HG02885 (cell line): ENCODE results near the gene VAV3.
"Not testable (repeated sequence)": the region's sequence is repeated elsewhere in the genome, so short reads cannot be mapped to it uniquely, and the experiment has no call there.

ENCODE experiments used
- ATAC-seq: cut with Tn5 transposase; IDR thresholded peaks from one replicate; pipeline ENCODE4 v1.9.1; 2021; ENCODE audit warnings: mild to moderate bottlenecking; ENCODE audit not compliant: unreplicated experiment, poor library complexity

Gene VAV3

DNA sequence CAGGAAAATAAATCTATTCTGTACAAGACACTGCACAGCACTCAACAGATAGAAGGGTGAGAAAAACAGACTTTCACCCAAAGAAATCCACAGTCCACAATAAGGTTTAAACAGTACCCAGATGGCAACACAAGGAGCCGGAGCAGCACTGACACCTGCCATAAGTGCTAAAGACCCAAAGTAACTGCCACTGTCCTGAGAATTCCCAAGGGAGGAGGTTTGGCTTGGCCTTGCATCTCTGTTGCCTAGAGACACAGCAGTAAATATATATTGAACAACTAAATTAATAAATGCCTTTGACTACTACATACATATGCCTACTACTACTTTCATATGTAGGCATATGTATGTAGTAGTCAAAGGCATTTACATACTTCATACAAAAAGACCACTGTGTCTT, 68.0 kb downstream of the VAV3 start:
- ATAC-seq, result no peak

DNA sequence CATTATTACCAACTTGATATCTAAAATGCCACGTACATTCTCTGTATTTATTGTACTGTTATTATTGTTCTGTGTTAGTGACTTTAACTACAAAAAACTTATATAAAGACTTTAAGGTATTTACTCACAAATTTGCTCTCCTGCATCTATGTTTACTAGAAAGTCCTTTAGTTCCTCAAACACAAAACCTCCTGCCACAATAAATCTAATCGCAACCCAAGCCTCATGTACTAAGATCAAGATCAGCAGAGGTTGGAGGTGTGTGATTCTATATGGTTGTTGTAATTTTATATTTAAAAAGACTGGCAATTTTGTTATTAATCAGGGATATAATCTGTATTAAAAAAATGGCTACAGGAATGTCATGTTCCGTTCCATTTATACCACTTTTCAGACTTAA, 68.6 kb downstream of the VAV3 start:
- ATAC-seq, result no peak

DNA sequence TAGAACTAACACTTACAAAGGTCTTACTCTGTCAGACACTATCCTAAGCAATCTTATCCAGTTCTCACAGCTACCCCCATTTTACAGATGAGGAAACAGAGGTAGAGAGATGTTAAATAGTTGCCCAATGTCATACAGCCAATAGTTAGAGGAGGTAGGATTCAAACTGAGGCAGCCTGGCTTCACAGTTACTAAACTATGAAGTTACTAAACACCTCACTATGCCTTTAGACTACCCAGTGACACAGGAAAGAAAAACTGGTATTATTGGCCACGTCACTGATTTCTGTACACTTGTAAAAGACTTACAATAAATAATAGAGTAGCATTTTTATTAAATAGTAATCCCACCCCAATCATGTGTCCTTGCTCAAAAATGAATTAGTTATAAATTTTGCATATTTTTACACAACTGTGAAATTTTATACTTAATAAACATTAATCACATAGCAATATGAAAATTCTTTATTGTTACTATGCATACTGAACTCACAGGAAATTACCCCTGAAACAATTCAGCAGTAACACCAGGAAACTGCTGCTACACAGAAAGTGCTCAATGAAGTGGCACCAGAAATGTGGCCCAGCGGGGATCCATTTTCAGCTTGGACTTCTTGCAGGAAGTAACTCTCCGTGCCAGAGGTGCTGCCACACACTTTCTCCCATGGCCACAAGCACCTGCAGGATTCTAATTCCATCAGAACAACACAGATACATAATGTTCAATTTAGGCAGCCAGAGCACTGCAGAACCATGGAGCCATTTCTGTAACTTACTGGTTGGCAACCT, 69.4 kb downstream of the VAV3 start:
- ATAC-seq, result no peak

GRCh38 chr1:107894605-107895004, 70.4 kb downstream of the VAV3 start:
- no peak for ATAC-seq

DNA sequence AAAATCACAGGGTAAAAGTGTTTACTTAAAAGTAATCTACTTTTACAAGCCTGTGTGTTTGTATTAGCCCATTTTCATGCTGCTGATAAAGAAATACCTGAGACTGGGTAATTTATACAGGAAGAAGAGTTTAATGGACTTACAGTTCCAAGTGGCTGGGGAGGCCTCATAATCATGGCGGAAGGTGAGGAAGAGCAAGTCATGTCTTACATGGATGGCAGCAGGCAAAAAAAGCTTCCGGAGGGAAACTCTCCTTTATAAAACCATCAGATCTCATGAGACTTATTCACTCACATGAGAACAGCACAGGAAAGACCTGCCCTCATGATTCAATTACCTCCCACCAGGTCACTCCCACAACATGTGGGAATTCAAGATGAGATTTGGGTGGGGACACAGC, 71.6 kb downstream of the VAV3 start:
- not testable (repeated sequence) for ATAC-seq

GRCh38 chr1:107889524-107889923, 75.5 kb downstream of the VAV3 start:
- ATAC-seq, result peak; percentile 61

DNA sequence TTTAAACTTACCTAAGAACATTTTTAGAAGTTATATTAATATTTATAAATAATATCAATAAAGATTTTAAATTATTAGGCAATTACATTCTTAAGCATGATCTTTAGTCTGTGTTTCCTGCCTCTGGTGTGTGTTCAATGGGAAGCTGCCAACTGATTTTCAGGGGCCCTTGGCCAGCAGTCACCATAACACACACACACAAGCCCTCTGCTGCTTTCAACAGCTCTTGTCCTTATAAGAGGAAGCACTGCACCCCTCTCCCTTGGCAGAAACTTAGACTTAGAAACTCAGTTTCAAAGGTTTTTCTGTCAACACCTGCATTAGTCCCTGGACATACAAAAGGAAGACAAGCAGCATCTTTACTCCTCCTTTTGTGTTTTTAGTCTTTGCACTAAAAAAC, 81.4 kb downstream of the VAV3 start:
- ATAC-seq, result no peak

GRCh38 chr1:107879927-107880326, 85.1 kb downstream of the VAV3 start:
- no peak for ATAC-seq

GRCh38 chr1:107879346-107879745, 85.6 kb downstream of the VAV3 start:
- no peak for ATAC-seq

GRCh38 chr1:107877745-107878144, 87.2 kb downstream of the VAV3 start:
- no peak for ATAC-seq

- no peak for ATAC-seq
These were observed 87.9 kb downstream of the VAV3 start for GRCh38 chr1:107877092-107877491.

DNA sequence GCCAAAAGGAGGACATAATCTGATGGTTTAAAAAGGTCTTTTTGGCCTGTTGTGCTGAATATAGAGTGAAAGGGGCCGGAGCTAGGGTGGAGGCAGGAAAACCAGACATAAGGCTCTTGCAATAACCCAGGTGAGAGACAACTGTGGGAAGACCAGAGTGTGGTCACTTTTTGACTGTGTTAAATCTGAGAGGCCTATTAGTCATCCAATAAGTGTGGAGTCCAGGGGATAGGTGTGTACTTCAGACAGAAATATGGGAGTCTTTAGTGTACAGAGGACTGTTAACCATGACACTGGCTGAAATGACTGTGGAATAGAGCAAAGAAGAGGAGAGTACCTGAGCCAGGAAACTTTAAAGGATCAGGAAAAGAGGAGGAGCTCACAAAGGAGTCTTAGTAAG, 89.3 kb downstream of the VAV3 start:
- ATAC-seq, result no peak

DNA sequence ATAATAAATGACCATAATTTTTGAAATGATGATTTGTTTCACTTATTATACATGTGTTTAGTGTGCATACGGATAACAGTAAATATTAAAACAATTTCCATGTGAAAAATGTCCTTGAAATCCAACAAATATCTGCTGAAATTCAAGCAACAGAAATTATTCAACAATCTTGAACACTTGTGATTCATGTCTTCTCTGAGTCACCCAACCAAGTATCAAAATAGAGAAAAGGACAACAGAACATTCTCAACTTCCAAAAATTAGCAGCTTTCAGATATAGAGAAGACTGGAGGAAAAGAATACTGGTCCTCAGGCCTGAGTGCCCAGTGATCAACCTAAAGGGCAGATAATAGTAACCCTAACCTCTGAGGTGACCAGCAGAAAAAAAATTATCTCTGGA, 90.8 kb downstream of the VAV3 start:
- no peak for ATAC-seq

DNA sequence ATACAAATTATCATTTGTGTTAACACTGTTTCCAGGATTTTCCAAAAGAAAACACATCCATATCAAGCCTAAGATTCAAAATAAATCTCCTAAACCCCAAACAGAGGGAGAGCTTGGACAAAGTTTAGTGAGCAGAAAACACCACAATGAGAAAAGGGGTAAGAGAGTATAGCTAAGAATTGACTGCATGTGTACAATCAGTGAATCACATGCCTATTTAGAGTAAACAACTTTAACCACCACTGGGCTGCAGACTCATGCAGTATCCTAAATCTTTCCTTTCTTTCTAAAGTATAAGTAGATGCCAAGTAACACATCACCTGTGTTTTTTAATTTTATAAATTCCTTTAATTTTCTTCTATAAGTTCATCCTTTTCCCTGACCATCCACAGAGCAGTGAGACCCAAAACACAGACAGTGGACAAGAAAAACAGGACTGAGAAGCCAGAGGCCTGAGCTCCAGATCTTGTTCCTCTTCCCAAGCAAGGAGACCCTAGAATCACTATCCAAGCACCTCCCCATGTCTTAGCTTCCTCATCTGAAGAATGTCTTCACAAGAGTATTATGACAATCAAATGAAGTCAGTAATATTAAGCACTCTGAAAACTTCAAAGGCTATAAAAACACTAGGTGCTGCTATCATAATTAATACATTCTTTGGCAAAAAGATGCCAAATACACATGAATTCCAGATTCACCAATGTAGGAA, 93.1 kb downstream of the VAV3 start:
- no peak for ATAC-seq

DNA sequence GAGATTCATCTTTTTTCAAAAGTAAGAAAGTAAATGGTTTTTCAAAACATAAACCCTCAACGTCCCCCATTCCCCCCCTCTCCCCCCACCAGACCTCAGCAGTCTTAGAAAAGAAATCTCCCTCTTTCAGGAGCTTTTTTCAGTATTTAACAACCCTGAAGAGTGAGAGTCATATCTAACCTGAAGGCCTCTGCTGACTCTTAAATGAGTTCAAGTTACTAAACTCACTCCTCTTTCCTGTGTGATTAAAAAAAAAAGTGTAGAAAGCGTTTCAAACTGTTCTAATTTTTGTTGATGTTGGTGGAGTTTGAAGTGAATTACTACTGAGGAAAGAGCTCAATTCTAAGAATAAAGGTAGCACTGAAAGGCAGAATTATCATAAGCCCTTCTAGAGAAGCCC, 93.7 kb downstream of the VAV3 start:
- peak; percentile 50 for ATAC-seq

DNA sequence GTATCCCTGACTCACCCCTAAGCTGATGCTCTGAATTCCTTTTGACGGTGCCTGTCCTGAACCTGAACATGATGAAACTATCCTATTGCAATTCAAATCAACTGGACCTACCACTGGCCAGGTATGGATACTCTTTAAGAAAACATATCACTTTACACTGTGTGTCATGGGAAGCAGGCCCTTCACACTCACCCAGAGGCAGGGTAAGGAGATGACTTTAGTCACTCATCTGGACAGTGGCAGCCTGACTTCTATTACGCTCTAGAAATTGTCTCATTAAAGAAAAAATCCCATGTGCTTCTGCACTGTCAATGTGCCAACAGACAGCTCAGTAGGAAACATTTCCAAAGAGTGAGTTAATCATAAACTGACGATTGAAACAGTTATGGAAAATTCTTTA, 94.3 kb downstream of the VAV3 start:
- ATAC-seq, result no peak

- no peak for ATAC-seq
These were observed 97.1 kb downstream of the VAV3 start for GRCh38 chr1:107867897-107868296.

DNA sequence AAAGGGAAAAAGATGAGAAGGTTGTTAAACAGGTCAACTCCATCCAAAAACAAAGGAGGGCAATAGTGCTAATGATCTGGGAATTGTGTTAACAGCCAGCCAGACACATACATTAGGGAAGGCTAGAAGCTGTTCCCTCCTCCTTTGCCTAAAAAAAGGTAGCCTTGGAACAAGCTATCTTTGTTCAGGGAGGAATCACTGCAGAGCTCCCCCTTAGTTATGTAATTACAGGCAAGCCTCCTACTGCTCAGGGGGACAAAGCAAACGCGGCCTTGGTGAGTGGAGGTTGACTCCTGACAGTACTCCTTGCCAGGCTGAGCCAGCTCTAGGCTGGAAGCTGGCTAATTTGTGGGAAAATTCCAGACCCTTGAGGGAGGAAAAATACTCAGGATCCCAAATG, 97.6 kb downstream of the VAV3 start:
- no peak for ATAC-seq

- no peak for ATAC-seq
These were observed 98.1 kb downstream of the VAV3 start for GRCh38 chr1:107866870-107867269.

DNA sequence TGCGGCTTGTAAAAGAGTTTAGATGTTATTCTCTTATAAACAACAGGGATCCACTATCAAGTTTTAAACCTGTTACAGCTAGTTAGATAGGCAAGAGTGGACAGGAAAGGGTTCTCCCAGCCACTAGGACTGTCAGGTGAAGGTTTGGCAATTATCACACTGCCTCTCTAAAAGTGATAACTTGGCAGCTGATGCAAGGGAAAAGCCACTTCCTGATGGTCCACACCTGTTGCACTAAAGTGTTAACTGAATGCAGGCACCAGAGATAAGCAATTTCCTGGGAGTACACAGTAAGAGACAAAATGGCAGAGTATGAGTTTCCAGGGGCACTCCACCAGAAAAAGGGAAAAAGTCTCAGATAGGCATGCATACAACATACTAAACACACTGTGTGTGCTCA, 99.4 kb downstream of the VAV3 start:
- no peak for ATAC-seq

DNA sequence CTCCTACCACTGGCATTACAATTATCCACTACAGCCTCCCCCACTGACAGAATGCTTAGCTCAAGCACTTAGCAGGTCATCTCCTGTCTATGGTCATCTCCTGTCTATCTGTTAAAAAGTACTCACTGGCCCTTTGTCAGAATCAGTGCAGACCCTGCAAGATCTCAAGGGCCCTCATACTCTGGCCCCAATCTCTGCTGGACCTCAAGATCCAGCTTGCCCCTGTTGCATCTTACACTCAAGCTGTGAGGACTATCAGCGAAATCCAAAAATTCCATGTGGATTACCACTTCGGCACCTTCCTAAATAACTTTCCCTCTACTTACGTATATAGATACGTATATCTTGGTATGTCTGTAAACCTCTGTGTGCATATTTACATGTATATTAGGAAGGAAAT, 101.6 kb downstream of the VAV3 start:
- ATAC-seq, result no peak

DNA sequence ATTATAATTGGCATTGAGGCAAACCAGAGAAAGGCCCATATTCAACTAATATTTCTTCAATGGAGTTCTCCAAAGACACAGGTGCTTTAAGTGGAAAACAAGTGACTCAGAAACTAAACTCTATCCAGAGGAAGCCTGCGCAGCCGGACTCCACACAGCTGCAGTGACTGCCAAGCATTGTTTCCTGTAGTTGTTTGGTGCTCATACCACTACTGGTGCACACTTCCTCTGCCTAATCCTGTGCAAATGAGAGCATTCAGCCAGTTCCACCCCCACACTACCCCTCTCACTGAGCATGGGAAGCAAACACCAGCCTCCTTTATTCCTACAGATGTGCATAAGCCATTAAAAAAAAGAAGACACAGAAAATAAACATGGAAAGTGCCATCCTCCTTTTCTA, 102.9 kb downstream of the VAV3 start:
- ATAC-seq, result no peak
